Hepatic stellate cell (primary cell): ENCODE results near the gene IKZF2.

ENCODE experiments used
- DNase-seq: peaks from one replicate; pipeline ENCODE4 v3.0.0; 2011; ENCODE audit warnings: low spot score

The IKZF2 gene

DNA sequence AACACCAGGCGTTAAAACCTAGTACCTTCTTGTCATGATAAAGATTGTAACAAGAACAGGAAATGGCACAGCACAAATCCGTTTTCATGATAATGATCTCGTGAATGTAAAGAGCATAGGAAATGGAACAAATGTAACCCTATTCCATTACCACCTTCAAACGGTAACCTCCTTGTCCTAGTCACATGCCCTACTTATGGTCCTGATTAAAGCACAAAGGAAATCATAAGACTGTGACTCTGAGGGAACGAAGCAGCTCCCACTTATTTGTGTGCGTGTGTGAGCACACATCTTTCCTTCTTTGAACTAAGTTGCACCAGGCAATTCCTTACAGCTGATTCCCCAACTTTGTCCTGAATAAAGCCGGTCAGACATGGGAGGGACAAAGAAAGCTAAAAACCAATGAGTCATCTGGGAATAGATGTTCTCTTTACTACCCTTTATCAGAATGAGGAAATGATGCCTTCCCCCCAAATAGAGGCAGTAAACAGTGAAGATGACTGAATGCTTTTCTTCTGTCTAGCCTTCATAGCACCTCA is 192.6 kb downstream of the IKZF2 start:
- no peak for DNase-seq

GRCh38 chr2:212958133-212958532 is 193.3 kb downstream of the IKZF2 start:
- no peak for DNase-seq

- no peak for DNase-seq
Measured at GRCh38 chr2:212957624-212958023, 193.8 kb downstream of the IKZF2 start.

- DNase-seq, result no peak
Measured at GRCh38 chr2:212956665-212957607, 194.5 kb downstream of the IKZF2 start.

- no peak for DNase-seq
Measured at GRCh38 chr2:212953170-212953920, 198.1 kb downstream of the IKZF2 start.

- no peak for DNase-seq
Measured at GRCh38 chr2:212949786-212950185, 201.6 kb downstream of the IKZF2 start.
